Left colon (tissue), 2 donors: Measurements from ENCODE around the gene ERMARD. TPM values are rescaled to one million over a fixed set of nuclear protein-coding genes. Genes with fewer than 3 reads are reported as not detected.
"Not testable (repeated sequence)": the region's sequence is repeated elsewhere in the genome, so short reads cannot be mapped to it uniquely, and the experiment has no call there.

Experiments used
- ATAC-seq: fragments of 200-7000 bp; cut with Tn5 transposase; one replicate; pipeline ENCODE4 v1.9.1; 2020; ENCODE audit warnings: mild to moderate bottlenecking, moderate library complexity
- DNase-seq, 2 donors: peaks; one replicate each; pipeline ENCODE4 v3.0.0-alpha.2; 2020
- intact Hi-C, 2 donors: fragments of 100-400 bp; cut with DNase I in 1 of 2; cut with micrococcal nuclease in 1 of 2; formaldehyde crosslinking; loops; one replicate each; pipeline versions ENCODE4 v1.11.2 to v1.14.0; 2022; cut with DNase I, micrococcal nuclease
- total RNA-seq, 2 donors: library from RNA; stranded (reverse); fragmentation: NEBNext Ultra II Directional; extraction: Animal tissue kit (Norgen Biotek cat#: 25700); gene quantifications; one replicate each; pipeline ENCODE4 v1.2.1, GENCODE V29; 2021
- donor health status: DM: no; HTN: no; CAD: no.
- donor health status: DM: yes; HTN: yes; CAD: no.

Gene ERMARD
- total RNA-seq, 2 donors from 2014 or later: 15.3 to 16.9 TPM

- no peak for DNase-seq
- no peak for ATAC-seq
- intact Hi-C loops: no loop called here
Measured at GRCh38 chr6:169726963-169727362, 24.5 kb upstream of the ERMARD start.

- intact Hi-C loops: no loop called here
- ATAC-seq: no peak
- DNase-seq: no peak
Measured at GRCh38 chr6:169729961-169730360, 21.5 kb upstream of the ERMARD start.

GRCh38 chr6:169738204-169738975 is 13.0 kb upstream of the ERMARD start:
- ATAC-seq (no peak), DNase-seq (no peak)
- intact Hi-C loops: no loop called here

- intact Hi-C loops: no loop called here
- DNase-seq: no peak
- ATAC-seq: no peak
Measured at GRCh38 chr6:169738976-169739529, 12.4 kb upstream of the ERMARD start.

- no peak for ATAC-seq
- no peak for DNase-seq
- intact Hi-C loops: no loop called here
Measured at GRCh38 chr6:169741344-169741743, 10.1 kb upstream of the ERMARD start.

- no peak for ATAC-seq
- DNase-seq: no peak
- intact Hi-C loops: no loop called here
Measured at GRCh38 chr6:169745405-169745804, 6.0 kb upstream of the ERMARD start.

- DNase-seq (no peak), ATAC-seq (no peak)
- intact Hi-C loops: no loop called here
Measured at GRCh38 chr6:169746556-169746955, 4.9 kb upstream of the ERMARD start.

- DNase-seq: peak in 1 of 2 donors; percentile 20
Measured at GRCh38 chr6:169752074-169752623, 727 bp downstream of the ERMARD start.

GRCh38 chr6:169755162-169755561 is 3.7 kb downstream of the ERMARD start:
- intact Hi-C loops: no loop called here

More at GRCh38 chr6:169752074-169752623, 727 bp downstream of the ERMARD start:
- no peak for ATAC-seq
- intact Hi-C loops: no loop called here

GRCh38 chr6:169763308-169763707 is 11.9 kb downstream of the ERMARD start:
- intact Hi-C loops: no loop called here
- ATAC-seq (no peak), DNase-seq (no peak)

More at GRCh38 chr6:169755162-169755561, 3.7 kb downstream of the ERMARD start:
- no peak for DNase-seq
- no peak for ATAC-seq

GRCh38 chr6:169763881-169764280 is 12.5 kb downstream of the ERMARD start:
- DNase-seq (no peak), ATAC-seq (no peak)
- intact Hi-C loops: no loop called here

- DNase-seq, ATAC-seq, intact Hi-C loops: not testable (repeated sequence)
Measured at GRCh38 chr6:169765789-169766188, 14.4 kb downstream of the ERMARD start.

- no peak for DNase-seq
- ATAC-seq: no peak
- intact Hi-C loops: no loop called here
Measured at GRCh38 chr6:169766232-169766631, 14.8 kb downstream of the ERMARD start.

GRCh38 chr6:169766921-169767736 is 15.7 kb downstream of the ERMARD start:
- intact Hi-C loops: no loop called here
- no peak for ATAC-seq

GRCh38 chr6:169774347-169774746 is 22.9 kb downstream of the ERMARD start:
- intact Hi-C loops: no loop called here
- DNase-seq (no peak), ATAC-seq (no peak)

More at GRCh38 chr6:169766921-169767736, 15.7 kb downstream of the ERMARD start:
- DNase-seq: no peak

GRCh38 chr6:169775321-169775720 is 23.9 kb downstream of the ERMARD start:
- DNase-seq: no peak
- no peak for ATAC-seq
- intact Hi-C loops: no loop called here

- DNase-seq (no peak), ATAC-seq (no peak)
- intact Hi-C loops: no loop called here
Measured at GRCh38 chr6:169776379-169776778, 25.0 kb downstream of the ERMARD start.

- intact Hi-C loops: no loop called here
- ATAC-seq (no peak), DNase-seq (no peak)
Measured at GRCh38 chr6:169777896-169778295, 26.5 kb downstream of the ERMARD start.

GRCh38 chr6:169778646-169779045 is 27.2 kb downstream of the ERMARD start:
- intact Hi-C loops: no loop called here
- DNase-seq (no peak), ATAC-seq (no peak)
